ENCODE data around the gene FCHO2.

- TF ChIP-seq POLR2A (IDR thresholded peaks at IDR 0.05) (no peak), CTCF (IDR thresholded peaks at IDR 0.05) (no peak)
Observed at GRCh38 chr5:73045623-73046022, 89.8 kb downstream of the FCHO2 start.

Data from thyroid gland (tissue), 4 donors.